DOHH2 (cell line): ENCODE data around the gene GAK.

Experiments used
- CTCF ChIP-seq: fragments of 200-600 bp; sonication (generic); IDR thresholded peaks from one replicate; pipeline ENCODE4 v1.5.1; 2014; ENCODE audit warnings: antibody characterized with exemption, mild to moderate bottlenecking, low read depth, low read length; ENCODE audit not compliant: poor library complexity, severe bottlenecking
- EZH2phosphoT487 ChIP-seq: fragments of 200-600 bp; sonication (generic); IDR thresholded peaks from 2 replicates; pipeline ENCODE4 v1.6.1; 2017; ENCODE audit warnings: borderline replicate concordance, mild to moderate bottlenecking, antibody characterized with exemption, low read length, moderate library complexity, mixed read lengths

- TF ChIP-seq EZH2phosphoT487 (no peak), CTCF (no peak)
Measured at GRCh38 chr4:878796-879728, 53.1 kb downstream of the GAK start.
